Parathyroid adenoma (tissue), 2 donors: ENCODE results near the gene VSTM4.

Experiments
- H2AFZ ChIP-seq: fragments of 300-600 bp; sonication (generic); one replicate; pipeline ENCODE4 v1.7.0; 2017; ENCODE audit warnings: antibody characterized with exemption, mild to moderate bottlenecking
- H3K27ac ChIP-seq: fragments of 300-600 bp; sonication (generic); one replicate; pipeline ENCODE4 v1.7.0; 2017
- H3K27me3 ChIP-seq: fragments of 300-600 bp; sonication (generic); one replicate; pipeline ENCODE4 v1.7.0; 2017; ENCODE audit warnings: low read length; ENCODE audit not compliant: control insufficient read depth, insufficient read depth
- H3K36me3 ChIP-seq: fragments of 300-600 bp; sonication (generic); one replicate; pipeline ENCODE4 v1.7.0; 2017; ENCODE audit warnings: low read length; ENCODE audit not compliant: control insufficient read depth, insufficient read depth
- H3K4me1 ChIP-seq: fragments of 300-600 bp; sonication (generic); one replicate; pipeline ENCODE4 v1.7.0; 2017; ENCODE audit warnings: control low read depth
- H3K4me2 ChIP-seq: fragments of 300-600 bp; sonication (generic); one replicate; pipeline ENCODE4 v1.7.0; 2017; ENCODE audit warnings: low read length
- H3K4me3 ChIP-seq: fragments of 300-600 bp; sonication (generic); one replicate; pipeline ENCODE4 v1.7.0; 2017; ENCODE audit warnings: low read depth, low read length
- H3K79me2 ChIP-seq: fragments of 300-600 bp; sonication (generic); one replicate; pipeline ENCODE4 v1.7.0; 2017; ENCODE audit warnings: control low read depth
- H3K9ac ChIP-seq: fragments of 300-600 bp; sonication (generic); one replicate; pipeline ENCODE4 v1.7.0; 2017; ENCODE audit warnings: mild to moderate bottlenecking
- H3K9me3 ChIP-seq: fragments of 300-600 bp; sonication (generic); one replicate; pipeline ENCODE4 v1.7.0; 2017; ENCODE audit warnings: low read length; ENCODE audit not compliant: control insufficient read depth
- TF ChIP-seq, protein P1 (sequence below): fragments of 300-600 bp; sonication (generic); IDR thresholded peaks from one replicate; pipeline ENCODE4 v1.7.0; 2017; ENCODE audit warnings: antibody characterized with exemption, mild to moderate bottlenecking
- donor health status: primary hyperparathyroidism.

Gene VSTM4

GRCh38 chr10:49021685-49022084 lies 93.6 kb downstream of the VSTM4 start:
- H3K4me2 ChIP-seq: no peak overlapping the region
- H3K4me3 ChIP-seq: no peak overlapping the region
- H3K9ac ChIP-seq: no peak overlapping the region
- H3K27me3 ChIP-seq: no peaks in the 10 kb centered on the region
- H3K9me3 ChIP-seq: no peaks in the 10 kb centered on the region
- peak overlapping the region; percentile 50 for H2AFZ ChIP-seq
- H3K36me3 ChIP-seq: no peaks in the 10 kb centered on the region
- no peaks in the 10 kb centered on the region for H3K79me2 ChIP-seq
- peaks cover 24% of the 10 kb centered on the region for H3K4me1 ChIP-seq
- H3K27ac ChIP-seq: peak overlapping the region; percentile 6
- TF ChIP-seq, protein P1, sequence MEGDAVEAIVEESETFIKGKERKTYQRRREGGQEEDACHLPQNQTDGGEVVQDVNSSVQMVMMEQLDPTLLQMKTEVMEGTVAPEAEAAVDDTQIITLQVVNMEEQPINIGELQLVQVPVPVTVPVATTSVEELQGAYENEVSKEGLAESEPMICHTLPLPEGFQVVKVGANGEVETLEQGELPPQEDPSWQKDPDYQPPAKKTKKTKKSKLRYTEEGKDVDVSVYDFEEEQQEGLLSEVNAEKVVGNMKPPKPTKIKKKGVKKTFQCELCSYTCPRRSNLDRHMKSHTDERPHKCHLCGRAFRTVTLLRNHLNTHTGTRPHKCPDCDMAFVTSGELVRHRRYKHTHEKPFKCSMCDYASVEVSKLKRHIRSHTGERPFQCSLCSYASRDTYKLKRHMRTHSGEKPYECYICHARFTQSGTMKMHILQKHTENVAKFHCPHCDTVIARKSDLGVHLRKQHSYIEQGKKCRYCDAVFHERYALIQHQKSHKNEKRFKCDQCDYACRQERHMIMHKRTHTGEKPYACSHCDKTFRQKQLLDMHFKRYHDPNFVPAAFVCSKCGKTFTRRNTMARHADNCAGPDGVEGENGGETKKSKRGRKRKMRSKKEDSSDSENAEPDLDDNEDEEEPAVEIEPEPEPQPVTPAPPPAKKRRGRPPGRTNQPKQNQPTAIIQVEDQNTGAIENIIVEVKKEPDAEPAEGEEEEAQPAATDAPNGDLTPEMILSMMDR: no peak

GRCh38 chr10:49015700-49016099 lies 99.6 kb downstream of the VSTM4 start:
- no peak overlapping the region for H3K27ac ChIP-seq
- H2AFZ ChIP-seq: no peak overlapping the region
- H3K9ac ChIP-seq: no peak overlapping the region
- H3K36me3 ChIP-seq: no peaks in the 10 kb centered on the region
- H3K79me2 ChIP-seq: no peaks in the 10 kb centered on the region
- no peaks in the 10 kb centered on the region for H3K9me3 ChIP-seq
- peaks cover 29% of the 10 kb centered on the region for H3K4me1 ChIP-seq
- no peak overlapping the region for H3K4me2 ChIP-seq
- H3K4me3 ChIP-seq: no peak overlapping the region
- no peaks in the 10 kb centered on the region for H3K27me3 ChIP-seq
- TF ChIP-seq, protein P1: no peak

DNA sequence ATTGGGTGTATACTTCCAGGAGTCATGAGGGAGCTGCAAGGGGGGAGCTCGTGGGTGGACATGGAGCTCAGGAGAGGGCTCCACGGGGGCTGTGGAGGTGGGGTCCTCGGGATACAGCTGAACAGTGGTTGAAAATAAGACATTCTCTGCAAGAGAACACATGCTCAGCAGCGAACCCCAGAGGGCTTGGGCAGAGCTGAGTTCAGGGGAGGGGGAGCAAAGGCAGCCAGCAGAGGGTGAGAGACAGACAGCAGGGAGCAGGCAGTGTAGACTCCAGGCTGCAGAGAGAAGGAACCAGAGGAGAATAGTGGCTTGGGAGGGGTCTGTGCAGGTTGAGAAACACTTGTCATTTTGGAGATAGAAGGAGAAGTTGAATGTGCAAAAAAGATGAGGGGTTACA lies 102.7 kb downstream of the VSTM4 start:
- H3K9ac ChIP-seq: no peak overlapping the region
- TF ChIP-seq, protein P1: no peak
- H3K36me3 ChIP-seq: no peaks in the 10 kb centered on the region
- H3K27me3 ChIP-seq: no peaks in the 10 kb centered on the region
- H2AFZ ChIP-seq: no peak overlapping the region
- H3K4me3 ChIP-seq: no peak overlapping the region
- H3K4me2 ChIP-seq: no peak overlapping the region
- peak overlapping the region; percentile 3 for H3K27ac ChIP-seq
- no peaks in the 10 kb centered on the region for H3K79me2 ChIP-seq
- peaks cover 59% of the 10 kb centered on the region for H3K4me1 ChIP-seq
- no peaks in the 10 kb centered on the region for H3K9me3 ChIP-seq

DNA sequence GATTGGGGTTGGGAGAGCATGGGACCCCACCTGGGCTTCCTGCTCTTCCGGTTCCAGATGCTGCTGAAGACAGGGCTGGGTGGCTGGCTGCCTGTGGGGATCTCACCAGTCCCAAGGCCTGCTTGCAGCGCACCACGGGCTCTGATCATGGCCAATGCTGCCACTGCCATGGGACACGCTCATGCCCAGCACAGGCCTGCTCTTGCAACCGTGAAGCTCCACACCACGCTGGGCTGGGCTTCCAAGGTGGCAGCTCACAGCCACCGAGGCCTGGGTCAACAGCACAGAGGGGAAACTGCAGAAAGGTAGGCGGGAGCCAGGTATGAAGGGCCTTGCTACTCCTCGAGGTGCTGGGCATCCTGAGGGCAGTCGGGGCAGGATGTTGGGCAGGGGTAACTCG lies 103.6 kb downstream of the VSTM4 start:
- Histone ChIP-seq H3K27me3 (no peaks in the 10 kb centered on the region), H3K4me3 (no peak overlapping the region), H3K4me2 (no peak overlapping the region), H3K9ac (no peak overlapping the region), H3K36me3 (no peaks in the 10 kb centered on the region), H3K9me3 (no peaks in the 10 kb centered on the region), H3K79me2 (no peaks in the 10 kb centered on the region), H3K4me1 (peaks cover 62% of the 10 kb centered on the region), H2AFZ (no peak overlapping the region), H3K27ac (no peak overlapping the region)
- TF ChIP-seq, protein P1: no peak

DNA sequence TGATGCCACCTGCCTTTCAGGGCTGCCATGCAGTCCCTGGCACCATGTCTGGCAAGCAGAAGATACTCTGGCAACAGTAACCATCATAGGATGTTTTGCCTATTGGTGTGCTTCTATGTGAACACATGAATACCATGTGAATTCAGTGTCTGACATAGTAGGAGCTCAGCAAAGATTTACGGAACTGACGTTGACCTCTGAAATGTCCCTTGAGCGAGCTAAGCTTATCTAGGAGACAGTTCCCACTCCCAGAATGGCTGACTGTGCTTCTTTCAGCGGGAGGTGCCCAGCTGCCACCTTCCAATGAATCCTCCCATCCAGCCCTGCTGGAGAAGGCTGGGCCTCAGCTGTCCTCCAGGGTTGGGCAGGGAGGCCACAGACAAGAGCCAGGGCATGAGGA lies 104.5 kb downstream of the VSTM4 start:
- Histone ChIP-seq H3K9me3 (no peaks in the 10 kb centered on the region), H3K36me3 (no peaks in the 10 kb centered on the region), H3K4me3 (no peak overlapping the region), H2AFZ (peak overlapping the region; percentile 0), H3K9ac (no peak overlapping the region), H3K79me2 (no peaks in the 10 kb centered on the region), H3K4me2 (no peak overlapping the region), H3K27ac (no peak overlapping the region), H3K4me1 (peaks cover 66% of the 10 kb centered on the region), H3K27me3 (no peaks in the 10 kb centered on the region)
- TF ChIP-seq, protein P1: no peak
